GM13977 (cell line): Measurements from ENCODE around the gene HEY2.
"Not testable (repeated sequence)": the region's sequence is repeated elsewhere in the genome, so short reads cannot be mapped to it uniquely, and the experiment has no call there.

Experiments
- DNase-seq: peaks from one replicate; pipeline ENCODE4 v3.0.0; 2012; ENCODE audit warnings: low spot score
- CTCF ChIP-seq: IDR thresholded peaks from 2 replicates; pipeline ENCODE4 v1.5.1; 2012; ENCODE audit warnings: mild to moderate bottlenecking, control low read depth; ENCODE audit not compliant: insufficient read depth; ENCODE audit errors: extremely low read depth, missing control alignments
- in situ Hi-C: fragments of 300-500 bp; cut with MboI; formaldehyde crosslinking; loops from one replicate; pipeline ENCODE4 v1.12.0; 2022; ENCODE audit warnings: low sequenced_read_pairs, low pct_unique_long_range_greater_than_20kb, mixed read lengths, inconsistent platforms; ENCODE audit not compliant: unreplicated experiment

Gene HEY2

DNA sequence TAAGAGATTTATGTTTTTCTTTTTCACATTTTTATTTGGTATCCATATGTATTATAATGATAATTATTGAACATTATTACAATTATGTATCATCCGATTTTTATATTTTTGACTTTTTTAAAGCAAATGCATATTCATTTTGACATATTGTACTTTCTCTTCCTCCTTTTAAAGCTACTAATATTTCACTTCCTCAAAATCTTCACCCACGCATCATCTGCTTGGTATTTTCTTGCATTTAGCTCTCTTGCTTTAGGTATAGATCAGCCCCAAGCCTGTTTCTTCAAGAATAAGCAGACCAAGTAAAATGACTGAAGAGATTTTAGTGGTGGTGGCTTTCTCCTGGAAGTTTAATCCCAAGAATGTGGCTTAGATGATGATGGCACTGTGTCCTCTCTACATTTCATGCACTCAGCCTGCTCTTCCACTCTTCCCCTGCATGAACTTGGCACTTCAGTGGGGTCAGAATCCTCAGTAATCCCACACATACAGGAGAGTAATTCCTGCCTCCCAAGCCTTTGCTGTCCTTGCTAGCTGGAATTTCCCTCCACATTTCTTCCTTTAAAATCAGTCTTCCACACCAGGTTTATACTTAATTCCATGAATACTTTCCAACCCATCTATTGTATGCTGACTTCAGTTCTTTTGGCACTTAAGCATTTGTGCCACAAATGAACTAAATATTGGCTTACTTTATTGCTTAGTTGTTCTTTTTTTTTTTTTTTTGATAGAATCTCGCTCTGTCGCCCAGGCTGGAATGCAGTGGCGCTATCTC, 49.5 kb downstream of the HEY2 start:
- TF ChIP-seq CTCF, result no peak
- in situ Hi-C loops, result no loop called here
- peak; percentile 65 for DNase-seq

DNA sequence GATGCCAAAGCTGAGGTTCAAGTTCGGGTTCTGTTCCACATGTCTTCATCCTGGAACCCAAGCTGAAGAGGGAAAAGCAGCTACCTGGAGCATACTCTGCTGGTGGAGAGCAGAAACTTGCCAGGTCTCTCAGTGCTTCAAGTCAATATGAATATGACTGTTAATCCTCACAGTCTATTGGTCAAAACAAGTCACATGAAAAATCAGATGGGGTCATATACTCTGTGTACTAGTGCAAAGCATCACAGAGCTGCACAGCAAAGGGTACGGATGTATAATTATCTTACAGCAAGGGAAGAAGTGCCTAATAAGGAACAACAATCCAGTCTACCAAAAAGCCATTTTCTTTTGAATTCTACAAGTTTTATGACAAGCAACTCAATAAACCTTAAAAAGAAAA, 53.0 kb downstream of the HEY2 start:
- no peak for TF ChIP-seq CTCF
- in situ Hi-C loops, result no loop called here

DNA sequence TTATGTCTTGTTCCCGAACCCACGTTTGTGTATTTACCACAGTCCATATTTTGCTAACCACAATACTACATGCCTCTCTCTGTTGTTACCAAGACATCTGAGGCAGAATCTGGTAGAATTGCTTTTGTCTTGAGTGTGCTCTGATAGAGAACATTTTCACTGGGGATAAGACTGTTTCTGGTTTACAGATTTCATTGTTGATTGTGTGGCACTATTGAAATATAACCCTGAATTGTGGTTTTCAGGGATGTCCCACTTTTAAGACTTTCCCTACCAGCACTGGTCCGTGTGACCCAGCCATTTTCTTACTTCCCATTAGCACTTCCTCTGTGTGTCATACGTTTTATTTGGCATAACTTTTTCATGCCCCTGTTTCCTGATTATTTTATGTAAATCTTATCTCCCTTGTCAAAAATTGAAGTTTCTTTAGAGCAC, 53.5 kb downstream of the HEY2 start:
- DNase-seq, result no peak
- in situ Hi-C loops, result no loop called here
- no peak for TF ChIP-seq CTCF

More for the DNA sequence above, 53.0 kb downstream of the HEY2 start:
- no peak for DNase-seq

DNA sequence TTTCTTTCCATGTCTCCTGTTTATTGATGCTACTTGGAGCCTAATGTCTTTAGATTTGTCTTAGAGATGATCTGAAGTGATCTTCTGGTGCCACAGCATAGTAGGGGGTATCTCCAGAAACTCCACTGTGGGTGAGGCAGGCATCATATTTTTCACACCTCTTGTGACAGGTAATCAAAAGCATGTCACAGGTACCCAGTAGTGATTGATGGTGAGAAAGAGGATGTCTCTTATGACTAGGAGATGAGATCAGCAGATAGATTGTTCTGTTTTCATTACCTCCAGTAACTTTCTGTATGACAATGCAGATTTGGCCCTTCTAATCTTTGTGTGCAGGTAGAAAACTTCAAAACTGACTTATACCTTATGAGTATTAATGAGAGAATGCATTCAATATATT, 54.8 kb downstream of the HEY2 start:
- peak; percentile 30 for DNase-seq
- no peak for TF ChIP-seq CTCF
- in situ Hi-C loops, result no loop called here

DNA sequence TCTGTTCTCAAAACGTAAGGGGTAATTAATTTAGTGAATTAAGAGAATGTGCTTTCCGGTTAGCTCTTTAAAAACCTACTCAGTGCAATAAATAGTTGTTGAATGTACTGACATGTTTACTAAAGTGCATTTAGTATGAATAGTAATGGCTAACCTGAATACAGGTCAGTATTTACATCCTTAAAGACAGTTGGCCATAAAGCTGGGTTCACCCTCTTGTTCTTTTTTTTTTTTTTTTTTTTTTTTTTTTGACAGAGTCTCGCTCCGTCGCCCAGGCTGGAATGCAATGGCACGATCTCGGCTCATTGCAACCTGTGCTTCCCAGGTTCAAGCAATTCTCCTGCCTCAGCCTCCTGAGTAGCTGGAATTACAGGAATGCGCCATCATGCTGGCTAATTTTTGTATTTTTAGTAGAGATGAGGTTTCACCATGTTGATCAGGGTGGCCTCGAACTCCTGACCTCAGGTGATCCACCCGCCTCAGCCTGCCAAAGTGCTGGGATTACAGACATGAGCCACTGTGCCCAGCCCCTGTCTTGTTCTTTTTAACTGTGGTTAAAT, 55.5 kb downstream of the HEY2 start:
- DNase-seq, in situ Hi-C loops: not testable (repeated sequence)

DNA sequence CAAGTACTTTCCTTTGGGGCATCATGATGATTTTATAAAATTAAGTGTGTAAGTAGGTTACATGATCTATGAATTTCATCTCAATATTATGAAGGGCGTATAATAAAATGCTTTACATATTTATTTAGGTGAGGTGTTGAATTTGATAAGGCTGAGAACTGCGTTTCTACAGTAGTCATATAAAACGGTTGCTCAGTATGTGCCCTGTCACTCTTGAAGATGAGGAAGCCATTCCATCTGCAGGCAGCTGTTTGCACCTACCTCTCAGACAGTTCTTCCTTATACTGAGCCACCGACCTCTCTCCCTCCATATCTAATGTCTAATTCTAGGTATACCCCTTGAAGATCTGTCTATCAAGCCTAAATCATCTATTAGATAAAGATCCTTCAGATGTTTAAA, 57.4 kb downstream of the HEY2 start:
- no peak for DNase-seq
- in situ Hi-C loops, result no loop called here
- TF ChIP-seq CTCF, result no peak

DNA sequence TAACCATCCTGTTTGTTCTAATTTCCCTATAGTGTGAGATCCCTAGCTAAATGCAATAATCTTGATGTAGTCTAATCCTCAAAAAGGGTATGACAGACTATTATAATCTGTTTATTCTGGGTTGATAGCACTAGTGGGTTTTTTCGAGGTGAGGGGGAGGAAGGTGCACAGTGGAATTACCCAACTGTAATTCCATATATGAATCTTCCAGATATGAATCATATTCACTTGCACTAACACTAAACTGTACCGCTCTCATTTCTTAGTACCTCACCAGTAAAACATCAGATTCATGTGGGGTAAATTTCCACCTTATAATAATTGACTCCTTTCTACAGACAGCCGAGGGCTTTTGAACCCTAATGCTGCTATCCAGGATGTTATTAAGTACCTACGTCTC, 57.9 kb downstream of the HEY2 start:
- DNase-seq, result no peak

More for the DNA sequence above, 57.9 kb downstream of the HEY2 start:
- in situ Hi-C loops, result no loop called here
- no peak for TF ChIP-seq CTCF
